SU-DHL-6 (cell line): ENCODE results near the gene STIP1.

Experiments used
- H2AFZ ChIP-seq: fragments of 200-600 bp; sonication (generic); 2 replicates; pipeline ENCODE4 v1.6.1; 2014; ENCODE audit warnings: low read depth, mild to moderate bottlenecking, moderate library complexity, mixed read lengths, antibody characterized with exemption, low read length; ENCODE audit not compliant: severe bottlenecking
- H3F3A ChIP-seq: fragments of 200-600 bp; shearing (Covaris generic); 2 replicates; pipeline ENCODE4 v1.6.0; 2016; ENCODE audit warnings: antibody characterized with exemption, mild to moderate bottlenecking; ENCODE audit not compliant: insufficient read depth
- H3K27ac ChIP-seq: fragments of 200-600 bp; sonication (generic); 2 replicates; pipeline ENCODE4 v1.5.1; 2016; ENCODE audit warnings: low read depth, mild to moderate bottlenecking, low read length, moderate library complexity, mixed read lengths
- H3K27me3 ChIP-seq: fragments of 200-600 bp; sonication (generic), shearing (Covaris generic); 2 replicates; pipeline ENCODE4 v1.6.0; 2014; ENCODE audit warnings: mild to moderate bottlenecking, low read length
- H3K36me3 ChIP-seq: fragments of 200-600 bp; sonication (generic); 2 replicates; pipeline ENCODE4 v1.6.1; 2014; ENCODE audit warnings: mild to moderate bottlenecking, low read length, mixed read lengths
- H3K4me2 ChIP-seq: fragments of 300-600, 200-600 bp; shearing (Covaris generic), sonication (generic); 2 replicates; pipeline ENCODE4 v1.6.0; 2014; ENCODE audit warnings: low read length, low read depth, mild to moderate bottlenecking; ENCODE audit not compliant: poor library complexity, severe bottlenecking
- H3K4me3 ChIP-seq: fragments of 200-600 bp; sonication (generic); 2 replicates; pipeline ENCODE4 v1.5.1; 2014; ENCODE audit warnings: antibody characterized with exemption, low read length, mild to moderate bottlenecking, mixed read lengths; ENCODE audit not compliant: insufficient read depth, poor library complexity, severe bottlenecking
- H3K79me2 ChIP-seq: fragments of 200-600 bp; sonication (generic); 2 replicates; pipeline ENCODE4 v1.6.1; 2014; ENCODE audit warnings: mild to moderate bottlenecking, low read length, moderate library complexity; ENCODE audit not compliant: insufficient read depth
- H3K9ac ChIP-seq: fragments of 200-600 bp; sonication (generic); 2 replicates; pipeline ENCODE4 v1.7.0; 2014; ENCODE audit warnings: mild to moderate bottlenecking, low read length
- H3K9me2 ChIP-seq: fragments of 200-600 bp; sonication (generic); replicated peaks from 2 replicates; pipeline ENCODE4 v1.6.1; 2014; ENCODE audit warnings: low read length; ENCODE audit not compliant: insufficient read depth
- H3K9me3 ChIP-seq: fragments of 200-600 bp; sonication (generic); 2 replicates; pipeline ENCODE4 v1.6.1; 2014; ENCODE audit warnings: low read length, mixed read lengths; ENCODE audit not compliant: insufficient read depth
- H4K20me1 ChIP-seq: fragments of 200-600 bp; sonication (generic); 2 replicates; pipeline ENCODE4 v1.6.1; 2014; ENCODE audit warnings: low read depth, mild to moderate bottlenecking, antibody characterized with exemption, low read length, moderate library complexity, mixed read lengths
- CTCF ChIP-seq: fragments of 200-600 bp; sonication (generic); IDR thresholded peaks from one replicate; pipeline ENCODE4 v1.5.1; 2017; ENCODE audit warnings: antibody characterized with exemption, mild to moderate bottlenecking, low read length, moderate library complexity; ENCODE audit not compliant: insufficient read depth, poor library complexity, severe bottlenecking
- EZH2phosphoT487 ChIP-seq: fragments of 200-600 bp; sonication (generic), shearing (Covaris generic); conservative IDR thresholded peaks from 2 replicates; pipeline ENCODE4 v1.6.1; 2018; ENCODE audit warnings: mild to moderate bottlenecking, antibody characterized with exemption, low read length, moderate library complexity, mixed read lengths

Gene STIP1

GRCh38 chr11:64241241-64241490, 55.2 kb downstream of the STIP1 start:
- Histone ChIP-seq H3K9me2 (no peaks in the 10 kb centered on the region), H4K20me1 (no peaks in the 10 kb centered on the region), H3K4me3 (peak overlapping the region; percentile 61), H2AFZ (no peak overlapping the region), H3K27me3 (no peaks in the 10 kb centered on the region), H3K9ac (peak overlapping the region; percentile 72), H3F3A (peaks cover 54% of the 10 kb centered on the region), H3K4me2 (peak overlapping the region; percentile 61), H3K36me3 (no peaks in the 10 kb centered on the region), H3K79me2 (peaks cover 21% of the 10 kb centered on the region), H3K9me3 (no peaks in the 10 kb centered on the region), H3K27ac (peak overlapping the region; percentile 86)
- TF ChIP-seq CTCF (no peak), EZH2phosphoT487 (no peak)

DNA sequence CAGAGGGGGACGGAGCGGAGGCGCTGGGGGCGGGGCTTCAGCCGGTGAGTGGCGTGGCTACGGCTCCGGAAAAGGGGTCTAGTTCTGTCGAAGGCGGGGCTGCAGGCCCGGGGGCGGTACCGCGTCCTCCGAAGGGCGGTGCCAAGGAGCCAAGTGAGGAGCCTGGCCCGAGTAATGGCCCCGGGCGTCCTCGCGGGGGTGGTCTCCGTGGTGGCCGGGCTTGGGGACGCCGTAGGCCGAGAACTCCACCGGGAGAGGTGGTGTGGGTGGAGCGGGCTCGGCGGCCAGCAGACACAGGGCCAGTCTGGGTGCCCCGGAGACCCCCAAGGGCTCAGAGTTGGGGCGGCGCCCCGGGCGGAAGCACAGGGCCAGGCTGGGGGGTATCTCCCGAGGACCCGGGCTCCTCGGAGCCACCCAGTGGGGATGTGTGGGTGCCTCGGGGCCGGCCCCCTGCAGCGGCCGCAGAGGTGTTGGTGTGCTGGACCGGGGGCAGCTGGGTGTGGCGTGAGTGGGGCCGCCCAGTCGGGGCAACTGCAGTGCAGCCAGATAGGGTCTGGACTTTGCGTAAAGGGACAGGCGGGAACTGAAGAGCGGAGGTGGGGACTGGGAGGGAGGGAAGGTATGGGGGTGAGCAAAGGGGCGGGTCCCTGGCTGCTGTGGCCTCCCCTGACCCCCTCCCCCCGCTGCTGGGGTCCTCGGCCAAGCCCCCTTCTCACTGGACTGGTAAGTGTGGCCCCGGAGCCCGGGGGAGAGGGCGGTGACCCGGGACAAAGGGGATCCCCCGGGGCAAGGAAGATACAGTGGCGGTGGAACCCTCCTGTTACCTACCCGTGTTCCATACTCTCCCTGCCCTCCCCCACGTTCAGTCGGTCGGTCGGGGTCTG, 55.8 kb downstream of the STIP1 start:
- H3K4me3 ChIP-seq = peak overlapping the region; percentile 78
- H2AFZ ChIP-seq = no peak overlapping the region
- peaks cover 22% of the 10 kb centered on the region for H3K79me2 ChIP-seq
- H3K9me2 ChIP-seq = no peaks in the 10 kb centered on the region
- peak overlapping the region; percentile 93 for H3K4me2 ChIP-seq
- H3K36me3 ChIP-seq = no peaks in the 10 kb centered on the region
- H3K9ac ChIP-seq = peak overlapping the region; percentile 72
- no peaks in the 10 kb centered on the region for H3K9me3 ChIP-seq
- no peaks in the 10 kb centered on the region for H3K27me3 ChIP-seq
- no peak for TF ChIP-seq EZH2phosphoT487
- TF ChIP-seq CTCF = no peak
- H3F3A ChIP-seq = peaks cover 54% of the 10 kb centered on the region
- H3K27ac ChIP-seq = peak overlapping the region; percentile 71
- no peaks in the 10 kb centered on the region for H4K20me1 ChIP-seq

GRCh38 chr11:64243236-64243854, 57.4 kb downstream of the STIP1 start:
- H3K4me3 ChIP-seq = no peak overlapping the region
- H3K9ac ChIP-seq = no peak overlapping the region
- peaks cover 61% of the 10 kb centered on the region for H3F3A ChIP-seq
- H3K27ac ChIP-seq = peak overlapping the region; percentile 18; the same call in 1 of the 2 replicates
- no peaks in the 10 kb centered on the region for H3K9me2 ChIP-seq
- TF ChIP-seq EZH2phosphoT487 (no peak), CTCF (no peak)
- H3K9me3 ChIP-seq = no peaks in the 10 kb centered on the region
- no peaks in the 10 kb centered on the region for H3K27me3 ChIP-seq
- H2AFZ ChIP-seq = no peak overlapping the region
- H3K4me2 ChIP-seq = no peak overlapping the region
- peaks cover 22% of the 10 kb centered on the region for H3K79me2 ChIP-seq
- no peaks in the 10 kb centered on the region for H4K20me1 ChIP-seq
- H3K36me3 ChIP-seq = no peaks in the 10 kb centered on the region
